Sigmoid colon (tissue), 7 donors: ENCODE measurements around the gene DNAJC3. TPM values are rescaled to one million over a fixed set of nuclear protein-coding genes. Genes with fewer than 3 reads are reported as not detected.
"Not testable (repeated sequence)": the region's sequence is repeated elsewhere in the genome, so short reads cannot be mapped to it uniquely, and the experiment has no call there.

ENCODE experiments used
- DNase-seq: peaks from one replicate; pipeline ENCODE4 v3.0.0-alpha.2; 2019
- H3K27ac ChIP-seq, 4 donors: fragments of 200-600 bp; sonication (generic); one replicate each; pipeline ENCODE4 v1.5.1; 2016 to 2019; ENCODE audit warnings: mild to moderate bottlenecking in 1 of 4
- H3K27me3 ChIP-seq, 3 donors: fragments of 200-600 bp; sonication (generic); one replicate each; pipeline ENCODE4 v1.5.1; 2019; ENCODE audit warnings: mild to moderate bottlenecking in 1 of 3
- H3K36me3 ChIP-seq, 4 donors: fragments of 200-600 bp; sonication (generic); one replicate each; pipeline ENCODE4 v1.5.1; 2016 to 2019
- H3K4me1 ChIP-seq, 4 donors: fragments of 200-600 bp; sonication (generic); one replicate each; pipeline ENCODE4 v1.5.1; 2017 to 2019
- H3K4me3 ChIP-seq, 4 donors: fragments of 200-600 bp; sonication (generic); one replicate each; pipeline ENCODE4 v1.5.1; 2017 to 2019; ENCODE audit warnings: mild to moderate bottlenecking in 2 of 4, moderate library complexity in 1 of 4
- H3K9me3 ChIP-seq, 4 donors: fragments of 200-600 bp in 3 of 4; sonication (generic) in 3 of 4; one replicate each; pipeline versions ENCODE4 v1.5.1 to v1.6.1; 2013 to 2019
- CTCF ChIP-seq, 4 experiments: fragments of 450-650 bp in 3 of 4; fragments of 200-600 bp in 1 of 4; IDR thresholded peaks; one replicate each; pipeline ENCODE4 v1.5.1; 2016 to 2019; ENCODE audit warnings: antibody characterized with exemption in 4 of 4, mild to moderate bottlenecking in 3 of 4, moderate library complexity in 2 of 4
- EP300 ChIP-seq, 4 donors: sonication (generic); formaldehyde crosslinking; IDR thresholded peaks; one replicate each; pipeline ENCODE4 v1.6.1; 2017; ENCODE audit warnings: antibody characterized with exemption in 4 of 4
- POLR2A ChIP-seq, 2 donors: fragments of 450-650 bp; IDR thresholded peaks; one replicate each; pipeline ENCODE4 v1.6.1; 2016; ENCODE audit warnings: antibody characterized with exemption in 2 of 2, mild to moderate bottlenecking in 2 of 2, moderate library complexity in 2 of 2
- POLR2AphosphoS5 ChIP-seq, 4 donors: sonication (generic); formaldehyde crosslinking; IDR thresholded peaks; one replicate each; pipeline ENCODE4 v1.6.1; 2017; ENCODE audit warnings: antibody characterized with exemption in 4 of 4
- WGBS, 2 donors: extraction: QIAGEN DNeasy Blood & Tissue Kit; methylation state at CpG; one replicate each; pipeline ENCODE4 v1.1.7; 2013; 5-methylcytosine and 5-hydroxymethylcytosine counted together
- intact Hi-C: fragments of 100-400 bp; cut with DNase I; formaldehyde crosslinking; loops from one replicate; pipeline ENCODE4 v1.15.1; 2023
- polyA plus RNA-seq, 3 donors: library from polyadenylated mRNA; stranded (reverse); fragments of 200-250 nt; gene quantifications; one replicate each; pipeline ENCODE4 v1.2.3, GENCODE V29; 2013
- total RNA-seq, 4 donors: library from RNA; depleted of rRNA; stranded (reverse); fragments of >200 nt; gene quantifications; one replicate each; pipeline ENCODE4 v1.1.0, GENCODE V29; 2016
- donor health status: healthy with polysubstance abuse.
- donor health status: Bipolar disorder and iron deficiency.
- donor health status: healthy.

Gene DNAJC3
- total and polyA plus RNA-seq, 7 donors: 4.8 to 48.5 (median 41.5) TPM

- Histone ChIP-seq H3K27me3 (no peaks in the 10 kb centered on the region), H3K4me3 (no peak overlapping the region), H3K36me3 (peaks cover 0 to 19% (median 0%) of the 10 kb centered on the region in 4 donors), H3K4me1 (peaks cover 0 to 11% (median 10%) of the 10 kb centered on the region in 4 donors), H3K9me3 (no peaks in the 10 kb centered on the region), H3K27ac (no peak overlapping the region)
- TF ChIP-seq EP300 (IDR thresholded peaks at IDR 0.05): no peak
- TF ChIP-seq POLR2AphosphoS5 (IDR thresholded peaks at IDR 0.05): no peak
- no peak for TF ChIP-seq POLR2A (IDR thresholded peaks at IDR 0.05)
- no peak for TF ChIP-seq CTCF (IDR thresholded peaks at IDR 0.05)
- intact Hi-C loops: no loop called here
- no peak for DNase-seq
- WGBS, 2 donors: 94 to 96% methylated on average over 6 of the region's 6 CpGs
These were observed 104.1 kb downstream of the DNAJC3 start for GRCh38 chr13:95781016-95781415.

GRCh38 chr13:95781940-95782339 lies 105.0 kb downstream of the DNAJC3 start:
- intact Hi-C loops, H3K4me3 ChIP-seq, H3K9me3 ChIP-seq, H3K27ac ChIP-seq, H3K27me3 ChIP-seq, DNase-seq: not testable (repeated sequence)
- Histone ChIP-seq H3K36me3 (peaks cover 0 to 23% (median 2%) of the 10 kb centered on the region in 4 donors), H3K4me1 (peaks cover 0 to 11% (median 10%) of the 10 kb centered on the region in 4 donors)
- 94 to 100% methylated on average over 1 of the region's 1 CpG for WGBS, 2 donors

GRCh38 chr13:95783747-95784146 lies 106.8 kb downstream of the DNAJC3 start:
- Histone ChIP-seq H3K36me3 (peaks cover 0 to 32% (median 7%) of the 10 kb centered on the region in 4 donors), H3K9me3 (no peaks in the 10 kb centered on the region), H3K4me1 (peaks cover 0 to 11% (median 10%) of the 10 kb centered on the region in 4 donors), H3K27ac (no peak overlapping the region), H3K27me3 (no peaks in the 10 kb centered on the region), H3K4me3 (no peak overlapping the region)
- no peak for TF ChIP-seq EP300 (IDR thresholded peaks at IDR 0.05)
- TF ChIP-seq POLR2A (IDR thresholded peaks at IDR 0.05): no peak
- no peak for TF ChIP-seq CTCF (IDR thresholded peaks at IDR 0.05)
- TF ChIP-seq POLR2AphosphoS5 (IDR thresholded peaks at IDR 0.05): no peak
- DNase-seq: no peak
- intact Hi-C loops: no loop called here
- 85 to 94% methylated on average over 5 of the region's 5 CpGs for WGBS, 2 donors

- no peak overlapping the region for H3K4me3 ChIP-seq
- H3K4me1 ChIP-seq: peaks cover 0 to 11% (median 10%) of the 10 kb centered on the region in 4 donors
- no peaks in the 10 kb centered on the region for H3K27me3 ChIP-seq
- no peak for DNase-seq
- H3K9me3 ChIP-seq: no peaks in the 10 kb centered on the region
- WGBS, 2 donors: 78 to 81% methylated on average over 6 of the region's 6 CpGs
- TF ChIP-seq CTCF (IDR thresholded peaks at IDR 0.05) (no peak), POLR2AphosphoS5 (IDR thresholded peaks at IDR 0.05) (no peak), EP300 (IDR thresholded peaks at IDR 0.05) (no peak), POLR2A (IDR thresholded peaks at IDR 0.05) (no peak)
- peak overlapping the region in 1 of 4 donors; percentile 8 for H3K27ac ChIP-seq
- intact Hi-C loops: no loop called here
- peaks cover 0 to 38% (median 8%) of the 10 kb centered on the region in 4 donors for H3K36me3 ChIP-seq
These were observed 107.4 kb downstream of the DNAJC3 start for GRCh38 chr13:95784161-95784899.

- H3K36me3 ChIP-seq: peaks cover 0 to 41% (median 9%) of the 10 kb centered on the region in 4 donors
- 79 to 88% methylated on average over 3 of the region's 3 CpGs for WGBS, 2 donors
- intact Hi-C loops: no loop called here
- H3K27me3 ChIP-seq: no peaks in the 10 kb centered on the region
- H3K4me3 ChIP-seq: no peak overlapping the region
- no peaks in the 10 kb centered on the region for H3K9me3 ChIP-seq
- no peak for TF ChIP-seq CTCF (IDR thresholded peaks at IDR 0.05)
- no peak for TF ChIP-seq EP300 (IDR thresholded peaks at IDR 0.05)
- no peak for TF ChIP-seq POLR2A (IDR thresholded peaks at IDR 0.05)
- TF ChIP-seq POLR2AphosphoS5 (IDR thresholded peaks at IDR 0.05): no peak
- peaks cover 0 to 11% (median 10%) of the 10 kb centered on the region in 4 donors for H3K4me1 ChIP-seq
- peak overlapping the region in 1 of 4 donors; percentile 8 for H3K27ac ChIP-seq
- DNase-seq: no peak
These were observed 108.0 kb downstream of the DNAJC3 start for GRCh38 chr13:95784900-95785290.
